ENCODE results near the gene ANKRD34B. TPM values are rescaled to one million over a fixed set of nuclear protein-coding genes. Genes with fewer than 3 reads are reported as not detected.
"Not testable (repeated sequence)": the region's sequence is repeated elsewhere in the genome, so short reads cannot be mapped to it uniquely, and the experiment has no call there.

The ANKRD34B gene
- polyA plus RNA-seq, 1 donor, result not detected

DNA sequence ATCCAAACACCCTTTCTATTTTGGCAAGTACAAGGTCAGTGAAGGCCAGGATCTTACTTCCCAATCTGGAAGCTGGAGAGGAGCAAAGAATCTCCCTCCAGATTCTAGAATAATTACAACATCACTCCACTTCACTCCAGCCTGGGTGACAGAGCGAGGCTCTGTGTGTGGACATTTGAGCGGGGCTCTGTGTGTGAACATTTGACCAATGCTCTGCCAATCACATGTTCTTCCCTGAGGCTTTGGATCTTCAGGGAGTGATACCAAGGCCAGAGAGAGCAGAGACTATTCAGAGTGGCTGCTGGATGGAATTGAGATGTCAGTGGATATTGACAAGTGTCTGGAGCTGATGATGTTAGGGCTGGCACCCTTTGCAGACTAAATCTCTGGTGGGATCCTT, 24.7 kb upstream of the ANKRD34B start:
- H3K4me3 ChIP-seq (ENCODE audit: low read length), result no peak overlapping the region
- H3K9me3 ChIP-seq (ENCODE audit: control insufficient read depth, low read depth, low read length), result no peaks in the 10 kb centered on the region
- DNase-seq, result no peak
- no peaks in the 10 kb centered on the region for H3K36me3 ChIP-seq (ENCODE audit: control insufficient read depth, insufficient read depth, low read length)
- H3K4me1 ChIP-seq (ENCODE audit: control insufficient read depth, insufficient read depth, low read length), result no peaks in the 10 kb centered on the region
- H3K27ac ChIP-seq (ENCODE audit: low read length), result no peak overlapping the region
- H3K27me3 ChIP-seq (ENCODE audit: control insufficient read depth, insufficient read depth, low read length), result peaks cover 3% of the 10 kb centered on the region
- no CpG with 5 or more reads among the region's 2 CpGs for WGBS (ENCODE audit: insufficient coverage, low lambda C conversion rate)

DNA sequence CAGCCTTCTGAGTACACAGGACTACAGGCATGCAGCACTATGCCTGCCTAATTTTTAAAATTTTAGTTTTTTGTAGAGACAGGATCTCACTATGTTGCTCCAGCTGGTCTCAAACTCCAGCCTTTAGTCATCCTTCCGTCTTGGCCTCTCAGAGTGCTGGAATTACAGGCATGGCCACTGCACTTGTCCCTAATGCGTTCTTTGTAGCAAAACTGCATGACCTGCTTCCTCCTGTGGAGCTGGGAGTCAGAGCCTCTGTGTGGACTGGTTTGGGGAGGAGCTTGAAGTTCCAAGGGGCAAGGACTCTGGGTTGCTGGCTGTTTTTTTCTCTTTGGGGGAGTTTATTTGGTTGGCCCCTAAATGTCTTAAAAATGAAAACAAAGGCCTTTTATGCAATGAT, 22.7 kb upstream of the ANKRD34B start:
- H3K4me1 ChIP-seq (ENCODE audit: control insufficient read depth, insufficient read depth, low read length), result no peaks in the 10 kb centered on the region
- DNase-seq, result no peak
- H3K27me3 ChIP-seq (ENCODE audit: control insufficient read depth, insufficient read depth, low read length), result peaks cover 3% of the 10 kb centered on the region
- H3K4me3 ChIP-seq (ENCODE audit: low read length), result no peak overlapping the region
- WGBS (ENCODE audit: insufficient coverage, low lambda C conversion rate), result no CpG with 5 or more reads among the region's 2 CpGs
- no peaks in the 10 kb centered on the region for H3K36me3 ChIP-seq (ENCODE audit: control insufficient read depth, insufficient read depth, low read length)
- no peaks in the 10 kb centered on the region for H3K9me3 ChIP-seq (ENCODE audit: control insufficient read depth, low read depth, low read length)
- no peak overlapping the region for H3K27ac ChIP-seq (ENCODE audit: low read length)

DNA sequence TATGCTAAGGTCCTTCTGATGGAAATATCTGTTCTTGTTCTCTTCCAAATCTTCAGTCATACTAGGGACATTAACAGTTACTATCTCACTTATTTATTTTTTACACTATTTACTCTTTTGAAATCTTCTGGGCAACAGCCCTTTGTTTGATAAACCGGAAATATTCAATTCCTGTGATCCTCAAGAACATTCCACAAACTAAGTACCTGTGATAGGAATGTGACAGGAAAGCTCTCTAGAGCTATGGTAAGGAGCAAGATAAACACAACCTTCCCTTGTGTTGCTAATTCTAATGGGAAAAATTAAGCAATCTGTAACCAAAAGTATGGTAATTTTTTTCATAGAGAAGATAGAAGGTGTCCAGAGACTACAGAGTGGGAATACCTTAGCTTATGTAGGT, 22.0 kb upstream of the ANKRD34B start:
- 57% methylated on average over 1 of the region's 1 CpG for WGBS (ENCODE audit: insufficient coverage, low lambda C conversion rate)

DNA sequence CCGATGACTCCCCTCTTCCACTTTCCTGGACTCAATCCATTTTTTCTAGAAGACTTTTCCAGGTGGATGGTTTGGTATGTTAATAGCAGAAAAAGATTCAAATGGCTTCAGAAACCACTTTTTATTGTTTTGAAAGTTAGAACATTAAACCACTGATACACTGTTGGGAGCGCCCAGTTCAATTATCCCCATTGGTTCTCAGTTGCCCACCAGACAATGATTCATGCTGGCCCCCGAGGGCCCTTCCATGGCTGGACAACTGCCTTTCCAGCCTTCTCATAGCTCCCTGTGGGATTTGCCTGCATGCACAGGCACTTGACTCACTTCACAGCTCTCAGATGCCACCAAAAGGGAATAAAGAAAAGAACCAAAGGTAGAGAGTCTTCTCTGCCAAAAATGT, 21.3 kb upstream of the ANKRD34B start:
- Histone ChIP-seq H3K4me3 (ENCODE audit: low read length) (no peak overlapping the region), H3K36me3 (ENCODE audit: control insufficient read depth, insufficient read depth, low read length) (no peaks in the 10 kb centered on the region), H3K4me1 (ENCODE audit: control insufficient read depth, insufficient read depth, low read length) (no peaks in the 10 kb centered on the region), H3K9me3 (ENCODE audit: control insufficient read depth, low read depth, low read length) (no peaks in the 10 kb centered on the region), H3K27ac (ENCODE audit: low read length) (no peak overlapping the region), H3K27me3 (ENCODE audit: control insufficient read depth, insufficient read depth, low read length) (peaks cover 3% of the 10 kb centered on the region)
- 100% methylated on average over 1 of the region's 3 CpGs for WGBS (ENCODE audit: insufficient coverage, low lambda C conversion rate)
- no peak for DNase-seq

More for the DNA sequence above, 22.0 kb upstream of the ANKRD34B start:
- H3K36me3 ChIP-seq (ENCODE audit: control insufficient read depth, insufficient read depth, low read length), result no peaks in the 10 kb centered on the region
- H3K4me1 ChIP-seq (ENCODE audit: control insufficient read depth, insufficient read depth, low read length), result no peaks in the 10 kb centered on the region
- H3K4me3 ChIP-seq (ENCODE audit: low read length), result no peak overlapping the region
- no peak for DNase-seq
- H3K27ac ChIP-seq (ENCODE audit: low read length), result no peak overlapping the region
- H3K9me3 ChIP-seq (ENCODE audit: control insufficient read depth, low read depth, low read length), result no peaks in the 10 kb centered on the region
- peaks cover 3% of the 10 kb centered on the region for H3K27me3 ChIP-seq (ENCODE audit: control insufficient read depth, insufficient read depth, low read length)

DNA sequence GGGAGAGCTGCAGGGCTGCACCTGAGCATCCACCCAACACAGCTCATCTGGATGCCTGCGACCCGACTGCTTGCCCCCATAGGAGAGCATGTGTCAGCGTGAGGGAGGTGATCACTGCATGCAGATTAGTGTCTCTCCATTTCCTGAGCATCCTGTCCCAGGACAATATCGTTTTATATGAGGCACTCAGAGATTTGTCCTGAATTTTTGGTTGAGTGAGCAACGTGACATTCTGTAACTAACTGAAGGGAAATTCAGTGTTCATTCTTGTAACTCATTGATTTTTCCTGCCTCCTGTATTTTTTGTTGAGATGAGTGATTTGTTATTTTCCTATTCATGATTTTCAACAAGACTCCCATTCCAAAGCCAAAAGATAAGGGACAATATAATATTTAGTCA, 20.7 kb upstream of the ANKRD34B start:
- Histone ChIP-seq H3K36me3 (ENCODE audit: control insufficient read depth, insufficient read depth, low read length) (no peaks in the 10 kb centered on the region), H3K9me3 (ENCODE audit: control insufficient read depth, low read depth, low read length) (no peaks in the 10 kb centered on the region), H3K27ac (ENCODE audit: low read length) (no peak overlapping the region), H3K27me3 (ENCODE audit: control insufficient read depth, insufficient read depth, low read length) (peaks cover 3% of the 10 kb centered on the region), H3K4me3 (ENCODE audit: low read length) (no peak overlapping the region), H3K4me1 (ENCODE audit: control insufficient read depth, insufficient read depth, low read length) (no peaks in the 10 kb centered on the region)
- WGBS (ENCODE audit: insufficient coverage, low lambda C conversion rate), result 80% methylated on average over 1 of the region's 5 CpGs
- DNase-seq, result no peak

DNA sequence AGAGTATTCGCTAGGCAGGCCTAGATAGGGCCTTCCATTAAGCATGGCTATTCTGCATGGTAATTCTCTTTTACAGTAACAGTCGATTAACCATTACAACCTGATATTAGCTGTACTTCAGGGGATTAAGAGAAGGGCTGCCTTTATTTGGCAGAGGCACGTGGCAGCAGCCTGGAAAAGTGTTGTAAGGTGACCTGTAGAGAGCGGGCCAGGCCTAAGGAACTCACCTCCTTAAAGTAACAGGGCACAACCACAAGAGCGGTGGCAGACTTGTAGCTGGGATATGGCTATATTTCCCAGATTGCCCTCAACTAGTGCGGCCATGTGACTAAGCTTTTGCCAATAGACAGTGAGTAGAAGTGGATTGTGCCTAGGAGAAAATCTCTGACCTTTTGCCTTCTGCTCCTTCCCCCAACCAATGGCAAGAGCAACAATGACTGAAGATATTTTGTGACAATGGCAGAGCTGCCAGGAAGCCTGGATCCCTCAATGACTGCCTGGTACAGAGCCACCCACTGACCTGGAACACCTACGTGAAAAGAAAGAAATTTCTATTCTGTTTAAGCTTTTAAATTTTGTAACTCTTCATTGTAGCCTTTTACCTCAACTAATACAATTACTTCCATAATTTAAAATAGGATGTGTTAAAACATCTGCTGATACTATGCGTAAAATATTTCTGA, 18.9 kb upstream of the ANKRD34B start:
- Histone ChIP-seq H3K27ac (ENCODE audit: low read length) (no peak overlapping the region), H3K4me3 (ENCODE audit: low read length) (no peak overlapping the region), H3K4me1 (ENCODE audit: control insufficient read depth, insufficient read depth, low read length) (no peaks in the 10 kb centered on the region), H3K9me3 (ENCODE audit: control insufficient read depth, low read depth, low read length) (no peaks in the 10 kb centered on the region), H3K36me3 (ENCODE audit: control insufficient read depth, insufficient read depth, low read length) (no peaks in the 10 kb centered on the region), H3K27me3 (ENCODE audit: control insufficient read depth, insufficient read depth, low read length) (peaks cover 3% of the 10 kb centered on the region)
- DNase-seq, result no peak
- WGBS (ENCODE audit: insufficient coverage, low lambda C conversion rate), result 100% methylated on average over 2 of the region's 8 CpGs

DNA sequence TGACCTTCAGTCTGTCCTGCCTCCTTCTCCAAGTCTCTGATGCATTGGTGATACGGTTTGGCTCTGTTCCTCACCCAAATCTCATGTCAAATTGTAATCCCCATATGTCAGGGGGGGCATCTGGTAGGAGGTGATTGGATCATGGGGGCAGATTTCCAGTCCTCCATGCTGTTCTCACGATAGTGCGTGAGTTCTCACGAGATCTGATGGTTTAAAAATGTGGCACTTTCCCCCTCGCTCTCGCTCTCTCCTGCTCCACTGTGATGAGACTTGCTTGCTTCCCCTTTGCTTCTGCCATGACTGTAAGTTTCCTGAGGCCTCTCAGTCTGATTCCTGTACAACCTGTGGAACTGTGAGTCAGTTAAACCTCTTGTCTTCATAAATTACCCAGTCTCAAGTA, 14.7 kb upstream of the ANKRD34B start:
- no peaks in the 10 kb centered on the region for H3K27me3 ChIP-seq (ENCODE audit: control insufficient read depth, insufficient read depth, low read length)
- WGBS (ENCODE audit: insufficient coverage, low lambda C conversion rate), result no CpG with 5 or more reads among the region's 6 CpGs
- no peaks in the 10 kb centered on the region for H3K36me3 ChIP-seq (ENCODE audit: control insufficient read depth, insufficient read depth, low read length)
- no peaks in the 10 kb centered on the region for H3K4me1 ChIP-seq (ENCODE audit: control insufficient read depth, insufficient read depth, low read length)
- no peaks in the 10 kb centered on the region for H3K9me3 ChIP-seq (ENCODE audit: control insufficient read depth, low read depth, low read length)
- H3K4me3 ChIP-seq (ENCODE audit: low read length), result no peak overlapping the region
- H3K27ac ChIP-seq (ENCODE audit: low read length), result no peak overlapping the region
- DNase-seq, result no peak

DNA sequence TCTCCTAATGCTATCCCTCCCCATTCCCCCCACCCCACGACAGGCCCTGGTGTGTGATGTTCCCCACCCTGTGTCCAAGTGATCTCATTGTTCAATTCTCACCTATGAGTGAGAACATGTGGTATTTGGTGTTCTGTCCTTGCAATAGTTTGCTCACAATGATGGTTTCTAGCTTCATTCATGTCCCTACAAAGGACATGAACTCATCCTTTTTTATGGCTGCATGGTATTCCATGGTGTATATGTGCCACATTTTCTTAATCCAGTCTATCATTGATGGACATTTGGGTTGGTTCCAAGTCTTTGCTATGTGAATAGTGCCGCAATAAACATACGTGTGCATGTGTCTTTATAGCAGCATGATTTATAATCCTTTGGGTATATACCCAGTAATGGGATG, 10.2 kb upstream of the ANKRD34B start:
- not testable (repeated sequence) for H3K27ac ChIP-seq (ENCODE audit: low read length); H3K27me3 ChIP-seq (ENCODE audit: control insufficient read depth, insufficient read depth, low read length); H3K4me1 ChIP-seq (ENCODE audit: control insufficient read depth, insufficient read depth, low read length); H3K9me3 ChIP-seq (ENCODE audit: control insufficient read depth, low read depth, low read length); DNase-seq; H3K4me3 ChIP-seq (ENCODE audit: low read length); H3K36me3 ChIP-seq (ENCODE audit: control insufficient read depth, insufficient read depth, low read length)
- WGBS (ENCODE audit: insufficient coverage, low lambda C conversion rate), result no CpG with 5 or more reads among the region's 3 CpGs

DNA sequence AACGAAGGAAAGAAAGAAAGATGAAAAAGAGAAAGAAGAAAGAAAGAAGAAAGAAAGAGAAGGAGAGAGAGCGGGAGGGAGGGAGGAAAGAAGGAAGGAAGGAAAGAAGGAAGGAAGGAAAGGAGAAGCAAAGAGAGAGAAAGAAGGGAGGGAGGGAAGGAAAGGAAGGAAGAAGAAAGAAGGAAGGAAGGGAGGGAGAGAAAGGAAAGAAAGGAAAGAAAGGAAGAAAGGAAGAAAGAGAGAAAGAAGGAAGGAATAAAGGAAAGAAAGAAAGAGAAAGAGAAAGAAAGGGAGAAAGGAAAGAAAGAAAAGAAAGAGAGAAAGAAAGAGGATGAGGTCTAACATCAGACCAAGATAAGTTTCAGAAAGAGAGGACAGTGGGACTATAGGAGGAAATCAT, 9.0 kb upstream of the ANKRD34B start:
- H3K27ac ChIP-seq (ENCODE audit: low read length), result no peak overlapping the region
- no peak overlapping the region for H3K4me3 ChIP-seq (ENCODE audit: low read length)
- H3K4me1 ChIP-seq (ENCODE audit: control insufficient read depth, insufficient read depth, low read length), result no peaks in the 10 kb centered on the region
- no peaks in the 10 kb centered on the region for H3K36me3 ChIP-seq (ENCODE audit: control insufficient read depth, insufficient read depth, low read length)
- no peak for DNase-seq
- WGBS (ENCODE audit: insufficient coverage, low lambda C conversion rate), result 98% methylated on average over 2 of the region's 2 CpGs
- peaks cover 9% of the 10 kb centered on the region for H3K27me3 ChIP-seq (ENCODE audit: control insufficient read depth, insufficient read depth, low read length)
- no peaks in the 10 kb centered on the region for H3K9me3 ChIP-seq (ENCODE audit: control insufficient read depth, low read depth, low read length)

DNA sequence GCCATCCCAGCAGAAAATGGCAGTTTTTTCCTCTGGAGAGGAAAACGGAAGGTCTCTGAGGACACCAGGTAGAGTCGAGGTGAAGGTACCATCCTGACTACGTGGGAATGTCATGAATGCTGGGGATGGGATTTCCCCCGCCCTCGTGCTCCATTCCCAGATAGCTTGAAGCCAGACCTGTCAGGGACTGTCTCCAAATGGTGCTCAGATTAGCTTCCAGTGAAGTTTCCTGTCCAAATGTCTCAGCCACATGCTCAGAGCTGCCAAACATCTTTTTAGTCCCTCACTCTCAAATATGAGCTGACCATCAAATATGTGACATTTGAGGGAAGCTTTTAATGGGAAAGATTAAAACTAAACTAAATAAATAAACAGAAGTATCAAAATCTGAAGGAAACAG, 7.6 kb upstream of the ANKRD34B start:
- no peak for DNase-seq
- no CpG with 5 or more reads among the region's 5 CpGs for WGBS (ENCODE audit: insufficient coverage, low lambda C conversion rate)

DNA sequence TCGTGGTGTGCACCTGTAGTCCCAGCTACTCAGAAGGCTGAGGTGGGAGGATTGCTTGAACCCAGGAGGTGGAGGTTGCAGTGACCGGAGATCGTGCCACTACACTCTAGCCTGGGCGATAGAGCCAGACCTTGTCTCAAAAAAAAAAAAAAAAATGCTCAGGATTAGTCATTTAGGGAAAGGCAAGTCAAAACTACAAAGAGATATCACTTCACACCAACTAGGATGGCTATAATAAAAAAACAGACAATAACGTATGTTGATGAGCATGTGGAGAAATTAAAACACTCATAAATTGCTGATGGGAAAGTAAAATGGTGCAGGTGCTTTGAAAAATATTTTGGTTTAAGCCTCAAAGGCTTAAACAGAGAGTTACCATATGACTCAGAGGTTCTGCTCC, 6.3 kb upstream of the ANKRD34B start:
- H3K27ac ChIP-seq (ENCODE audit: low read length), result no peak overlapping the region
- H3K27me3 ChIP-seq (ENCODE audit: control insufficient read depth, insufficient read depth, low read length), result peaks cover 29% of the 10 kb centered on the region
- no peaks in the 10 kb centered on the region for H3K36me3 ChIP-seq (ENCODE audit: control insufficient read depth, insufficient read depth, low read length)
- DNase-seq, result no peak
- WGBS (ENCODE audit: insufficient coverage, low lambda C conversion rate), result no CpG with 5 or more reads among the region's 5 CpGs
- H3K4me1 ChIP-seq (ENCODE audit: control insufficient read depth, insufficient read depth, low read length), result no peaks in the 10 kb centered on the region
- peaks cover 3% of the 10 kb centered on the region for H3K9me3 ChIP-seq (ENCODE audit: control insufficient read depth, low read depth, low read length)
- no peak overlapping the region for H3K4me3 ChIP-seq (ENCODE audit: low read length)

More for the DNA sequence above, 7.6 kb upstream of the ANKRD34B start:
- peaks cover 18% of the 10 kb centered on the region for H3K27me3 ChIP-seq (ENCODE audit: control insufficient read depth, insufficient read depth, low read length)
- H3K4me3 ChIP-seq (ENCODE audit: low read length), result no peak overlapping the region
- no peak overlapping the region for H3K27ac ChIP-seq (ENCODE audit: low read length)
- H3K36me3 ChIP-seq (ENCODE audit: control insufficient read depth, insufficient read depth, low read length), result no peaks in the 10 kb centered on the region
- peaks cover under 1% of the 10 kb centered on the region for H3K9me3 ChIP-seq (ENCODE audit: control insufficient read depth, low read depth, low read length)
- no peaks in the 10 kb centered on the region for H3K4me1 ChIP-seq (ENCODE audit: control insufficient read depth, insufficient read depth, low read length)

Data from large intestine (tissue), 3 donors.